GM19438 (cell line): Measurements from ENCODE around the gene PRKD2.
"Not testable (repeated sequence)": the region's sequence is repeated elsewhere in the genome, so short reads cannot be mapped to it uniquely, and the experiment has no call there.

ENCODE experiments used
- ATAC-seq: cut with Tn5 transposase; IDR thresholded peaks from one replicate; pipeline ENCODE4 v1.9.1; 2021; ENCODE audit warnings: low read depth; ENCODE audit not compliant: unreplicated experiment

Gene PRKD2

GRCh38 chr19:46713781-46714443 is 3.0 kb downstream of the PRKD2 start:
- ATAC-seq = no peak

GRCh38 chr19:46712768-46713338 is 4.1 kb downstream of the PRKD2 start:
- not testable (repeated sequence) for ATAC-seq

GRCh38 chr19:46710687-46711086 is 6.2 kb downstream of the PRKD2 start:
- no peak for ATAC-seq

GRCh38 chr19:46704379-46705076 is 12.4 kb downstream of the PRKD2 start:
- no peak for ATAC-seq

- no peak for ATAC-seq
These were observed 16.2 kb downstream of the PRKD2 start for GRCh38 chr19:46700704-46701103.

GRCh38 chr19:46698395-46699321 is 18.3 kb downstream of the PRKD2 start:
- ATAC-seq = no peak

- no peak for ATAC-seq
These were observed 19.5 kb downstream of the PRKD2 start for GRCh38 chr19:46697204-46697960.

- no peak for ATAC-seq
These were observed 20.1 kb downstream of the PRKD2 start for GRCh38 chr19:46696866-46697203.

GRCh38 chr19:46696052-46696451 is 20.9 kb downstream of the PRKD2 start:
- ATAC-seq = no peak

- no peak for ATAC-seq
These were observed 23.2 kb downstream of the PRKD2 start for GRCh38 chr19:46693760-46694159.

- ATAC-seq = no peak
These were observed 23.8 kb downstream of the PRKD2 start for GRCh38 chr19:46692918-46693722.

GRCh38 chr19:46691948-46692347 is 25.0 kb downstream of the PRKD2 start:
- no peak for ATAC-seq

GRCh38 chr19:46691104-46691503 is 25.8 kb downstream of the PRKD2 start:
- no peak for ATAC-seq

- no peak for ATAC-seq
These were observed 27.6 kb downstream of the PRKD2 start for GRCh38 chr19:46689358-46689757.

- ATAC-seq = no peak
These were observed 29.3 kb downstream of the PRKD2 start for GRCh38 chr19:46687438-46688145.

- no peak for ATAC-seq
These were observed 31.7 kb downstream of the PRKD2 start for GRCh38 chr19:46685189-46685588.

- no peak for ATAC-seq
These were observed 38.7 kb downstream of the PRKD2 start for GRCh38 chr19:46678110-46678732.

GRCh38 chr19:46674416-46675178 is 42.3 kb downstream of the PRKD2 start:
- ATAC-seq = no peak
